ENCODE results near the gene ZNF521. TPM values are rescaled to one million over a fixed set of nuclear protein-coding genes. Genes with fewer than 3 reads are reported as not detected.

Gene ZNF521
- total RNA-seq, 1 donor from 2014 or later = 1.6 TPM

- ATAC-seq (no peak), DNase-seq (ENCODE audit: low spot score) (no peak)
These were observed 11.2 kb downstream of the ZNF521 start for GRCh38 chr18:25340762-25341161.

- ATAC-seq = no peak
- DNase-seq (ENCODE audit: low spot score) = no peak
These were observed 16.3 kb downstream of the ZNF521 start for GRCh38 chr18:25335676-25336075.

- ATAC-seq (no peak), DNase-seq (ENCODE audit: low spot score) (no peak)
These were observed 16.9 kb downstream of the ZNF521 start for GRCh38 chr18:25335062-25335461.

GRCh38 chr18:25334588-25334987 is 17.4 kb downstream of the ZNF521 start:
- no peak for ATAC-seq
- DNase-seq (ENCODE audit: low spot score) = no peak

GRCh38 chr18:25332002-25332401 is 20.0 kb downstream of the ZNF521 start:
- no peak for DNase-seq (ENCODE audit: low spot score)
- no peak for ATAC-seq

GRCh38 chr18:25329783-25330182 is 22.2 kb downstream of the ZNF521 start:
- ATAC-seq (no peak), DNase-seq (ENCODE audit: low spot score) (no peak)

GRCh38 chr18:25327584-25327983 is 24.4 kb downstream of the ZNF521 start:
- no peak for ATAC-seq
- no peak for DNase-seq (ENCODE audit: low spot score)

GRCh38 chr18:25326361-25326952 is 25.5 kb downstream of the ZNF521 start:
- no peak for ATAC-seq
- DNase-seq (ENCODE audit: low spot score) = no peak

- ATAC-seq (no peak), DNase-seq (ENCODE audit: low spot score) (no peak)
These were observed 29.2 kb downstream of the ZNF521 start for GRCh38 chr18:25322806-25323205.

GRCh38 chr18:25316381-25317018 is 35.5 kb downstream of the ZNF521 start:
- ATAC-seq = no peak
- DNase-seq (ENCODE audit: low spot score) = no peak

- no peak for DNase-seq (ENCODE audit: low spot score)
These were observed 37.2 kb downstream of the ZNF521 start for GRCh38 chr18:25314838-25315190.

GRCh38 chr18:25314151-25314837 is 37.7 kb downstream of the ZNF521 start:
- ATAC-seq (no peak), DNase-seq (ENCODE audit: low spot score) (no peak)

More at GRCh38 chr18:25314838-25315190, 37.2 kb downstream of the ZNF521 start:
- ATAC-seq = no peak

- DNase-seq (ENCODE audit: low spot score) (no peak), ATAC-seq (no peak)
These were observed 38.7 kb downstream of the ZNF521 start for GRCh38 chr18:25313268-25313667.

- DNase-seq (ENCODE audit: low spot score) (no peak), ATAC-seq (no peak)
These were observed 41.9 kb downstream of the ZNF521 start for GRCh38 chr18:25310045-25310444.

GRCh38 chr18:25308381-25308780 is 43.6 kb downstream of the ZNF521 start:
- no peak for DNase-seq (ENCODE audit: low spot score)

GRCh38 chr18:25307192-25307591 is 44.8 kb downstream of the ZNF521 start:
- no peak for ATAC-seq
- no peak for DNase-seq (ENCODE audit: low spot score)

More at GRCh38 chr18:25308381-25308780, 43.6 kb downstream of the ZNF521 start:
- no peak for ATAC-seq

GRCh38 chr18:25306671-25307070 is 45.3 kb downstream of the ZNF521 start:
- no peak for ATAC-seq

GRCh38 chr18:25305584-25305983 is 46.4 kb downstream of the ZNF521 start:
- no peak for DNase-seq (ENCODE audit: low spot score)
- no peak for ATAC-seq

More at GRCh38 chr18:25306671-25307070, 45.3 kb downstream of the ZNF521 start:
- DNase-seq (ENCODE audit: low spot score) = no peak

- no peak for DNase-seq (ENCODE audit: low spot score)
- ATAC-seq = no peak
These were observed 51.5 kb downstream of the ZNF521 start for GRCh38 chr18:25300492-25300891.

GRCh38 chr18:25299426-25300300 is 52.3 kb downstream of the ZNF521 start:
- ATAC-seq (no peak), DNase-seq (ENCODE audit: low spot score) (no peak)

- ATAC-seq (no peak), DNase-seq (ENCODE audit: low spot score) (no peak)
These were observed 53.1 kb downstream of the ZNF521 start for GRCh38 chr18:25298853-25299274.

All from left lobe of liver (tissue), 2 donors.